Measurements from ENCODE around the gene DPYSL3.
"Not testable (repeated sequence)": the region's sequence is repeated elsewhere in the genome, so short reads cannot be mapped to it uniquely, and the experiment has no call there.

DPYSL3 gene

DNA sequence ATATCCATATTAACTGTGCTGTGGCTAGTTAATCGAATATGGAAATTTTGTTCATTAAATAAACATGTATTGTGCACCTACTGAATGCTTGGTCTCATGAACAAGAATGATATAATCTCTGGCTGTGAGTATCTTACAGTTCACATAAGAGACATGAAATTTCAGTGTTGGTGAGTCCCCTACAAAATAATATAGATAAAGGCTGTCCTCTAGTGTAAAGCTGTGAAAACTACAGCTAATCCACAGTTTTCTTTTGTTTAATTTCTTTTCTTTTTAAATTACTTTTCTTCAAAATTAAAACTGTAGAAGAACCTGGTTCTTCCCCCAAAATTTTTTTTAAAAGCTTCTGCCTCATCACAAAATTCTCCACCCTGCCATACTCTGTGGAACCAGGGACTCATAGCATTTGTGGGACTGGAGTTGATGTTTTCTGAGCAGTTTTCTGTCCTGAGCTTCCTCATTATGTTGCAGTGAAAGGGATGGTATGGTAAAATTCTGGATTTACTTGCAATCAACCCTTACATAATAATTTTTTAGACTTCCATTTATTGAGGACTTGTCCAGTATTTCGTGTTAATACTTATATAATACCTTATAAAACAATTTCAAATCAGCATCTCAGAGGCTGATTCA, 140.0 kb downstream of the DPYSL3 start:
- DNase-seq (ENCODE audit: low spot score), result peak; percentile 52

DNA sequence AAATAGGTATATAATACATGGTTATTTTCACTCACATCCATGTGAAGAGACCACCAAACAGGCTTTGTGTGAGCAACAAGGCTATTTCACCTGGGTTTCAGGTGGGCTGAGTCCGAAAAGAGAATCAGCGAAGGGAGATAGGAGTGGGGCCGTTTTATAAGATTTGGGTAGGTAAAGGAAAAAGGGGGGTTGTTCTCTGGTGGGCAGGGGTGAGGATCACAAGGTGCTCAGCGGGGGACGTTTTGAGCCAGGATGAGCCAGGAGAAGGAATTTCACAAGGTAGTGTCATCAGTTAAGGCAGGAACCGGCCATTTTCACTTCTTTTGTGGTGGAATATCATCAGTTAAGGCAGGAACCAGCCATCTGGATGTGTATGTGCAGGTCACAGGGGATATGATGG, 142.5 kb downstream of the DPYSL3 start:
- DNase-seq (ENCODE audit: low spot score), result not testable (repeated sequence)

DNA sequence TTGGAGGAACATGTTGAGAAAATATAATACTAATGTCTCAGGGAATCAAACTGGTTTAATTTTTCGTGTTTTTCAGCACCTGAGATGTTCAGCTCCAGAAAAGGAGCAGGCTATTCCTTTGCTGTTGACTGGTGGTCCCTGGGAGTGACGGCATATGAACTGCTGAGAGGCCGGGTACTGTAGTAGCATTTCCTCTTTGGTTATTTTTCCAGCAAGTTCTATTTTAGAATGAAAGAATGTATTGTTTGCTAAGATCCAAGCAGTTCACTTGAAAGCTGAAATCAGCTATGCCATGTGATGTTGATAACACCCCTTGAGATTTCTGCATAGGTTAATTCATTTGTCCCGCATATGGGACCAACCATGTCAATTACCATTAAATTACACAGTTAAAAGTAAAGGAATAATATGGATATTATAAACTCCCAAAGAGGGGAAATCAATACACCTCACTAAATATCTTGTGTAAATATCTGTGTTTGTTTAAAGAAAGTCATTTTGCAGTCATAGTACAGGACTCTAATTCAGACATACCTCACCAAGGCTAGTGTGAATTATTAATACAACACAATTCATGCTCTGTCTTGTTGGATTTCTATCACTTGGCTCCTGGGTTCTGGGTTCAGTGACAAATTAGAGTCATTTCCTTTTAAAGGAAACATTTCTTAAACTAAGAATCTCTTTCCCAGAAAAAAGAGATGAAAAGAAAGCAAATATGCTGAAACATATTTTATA, 148.3 kb downstream of the DPYSL3 start:
- no peak for DNase-seq (ENCODE audit: low spot score)

DNA sequence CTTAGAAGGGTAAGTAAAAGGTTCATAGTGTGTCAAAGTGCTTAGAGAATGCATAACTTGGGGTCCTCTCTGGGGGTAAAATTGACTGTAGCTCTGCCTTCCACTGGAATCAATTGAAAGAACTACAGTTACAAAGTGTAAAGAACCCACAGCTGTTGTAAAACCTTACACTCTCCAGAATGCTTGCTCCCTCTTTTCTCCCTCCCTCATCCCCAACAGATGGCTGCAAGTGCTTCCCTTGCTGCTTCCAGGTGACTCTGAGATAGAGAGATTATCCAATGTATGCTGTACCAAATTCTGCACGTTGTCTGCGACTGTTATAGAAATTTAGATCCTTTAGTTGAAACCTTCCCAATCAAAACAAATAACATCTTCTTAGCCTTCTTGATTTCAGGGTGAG, 149.1 kb downstream of the DPYSL3 start:
- no peak for DNase-seq (ENCODE audit: low spot score)

DNA sequence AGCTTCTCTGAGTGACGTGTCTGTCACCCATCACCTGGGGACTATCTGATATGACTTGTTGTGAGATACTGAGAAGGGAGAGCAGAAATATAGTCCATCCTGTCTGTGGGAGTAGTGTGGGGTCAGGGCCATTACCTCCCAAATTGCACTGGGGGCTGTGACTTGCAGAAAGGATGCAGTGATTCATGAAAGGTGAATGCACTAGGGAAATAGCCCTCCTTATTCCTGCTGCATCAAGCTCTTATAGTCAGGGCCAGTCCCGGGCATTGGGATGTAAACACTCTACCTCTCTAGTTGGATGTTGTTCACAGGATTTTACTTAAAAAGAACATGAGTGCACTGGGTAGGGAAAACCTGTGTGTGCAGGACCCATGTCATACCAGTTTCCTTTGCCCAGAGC, 150.3 kb downstream of the DPYSL3 start:
- DNase-seq (ENCODE audit: low spot score), result no peak

DNA sequence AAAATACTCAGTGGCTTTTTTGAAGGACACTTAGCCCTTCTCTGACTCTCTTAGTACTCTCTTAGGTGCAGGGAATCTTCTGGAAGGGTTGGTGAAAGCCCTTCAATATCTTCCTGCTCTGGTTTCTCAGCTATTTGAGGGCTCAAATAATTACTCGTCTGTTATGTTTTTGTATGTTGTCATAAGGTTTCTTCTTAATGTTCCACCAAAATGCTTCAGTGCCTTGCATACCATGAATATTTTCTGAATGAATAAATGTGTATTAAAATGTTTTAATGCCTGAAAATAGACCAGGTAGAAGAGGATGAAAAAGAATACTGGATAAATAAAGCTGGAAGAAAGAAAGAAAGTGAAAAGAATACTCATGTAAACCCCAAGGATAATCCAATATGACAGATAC, 150.8 kb downstream of the DPYSL3 start:
- DNase-seq (ENCODE audit: low spot score), result no peak

DNA sequence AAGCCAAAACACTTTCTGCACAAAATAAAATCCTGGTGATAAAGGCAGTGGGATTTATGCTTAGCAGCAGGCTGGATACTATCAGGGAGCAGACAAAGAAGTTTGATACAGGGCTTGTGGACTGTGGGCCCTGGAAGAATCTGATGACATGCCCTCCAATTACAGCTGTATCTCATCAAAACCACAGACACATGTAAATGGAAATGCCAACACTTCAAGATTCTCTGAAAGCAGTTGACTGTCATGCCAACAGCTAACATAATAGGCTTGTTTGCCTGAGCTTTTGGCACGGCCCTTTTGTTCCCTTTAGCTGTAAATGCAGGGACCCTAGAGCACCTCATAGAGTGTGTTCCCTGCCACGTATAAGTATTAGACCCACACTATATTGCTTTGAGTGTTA, 160.6 kb downstream of the DPYSL3 start:
- DNase-seq (ENCODE audit: low spot score), result no peak

DNA sequence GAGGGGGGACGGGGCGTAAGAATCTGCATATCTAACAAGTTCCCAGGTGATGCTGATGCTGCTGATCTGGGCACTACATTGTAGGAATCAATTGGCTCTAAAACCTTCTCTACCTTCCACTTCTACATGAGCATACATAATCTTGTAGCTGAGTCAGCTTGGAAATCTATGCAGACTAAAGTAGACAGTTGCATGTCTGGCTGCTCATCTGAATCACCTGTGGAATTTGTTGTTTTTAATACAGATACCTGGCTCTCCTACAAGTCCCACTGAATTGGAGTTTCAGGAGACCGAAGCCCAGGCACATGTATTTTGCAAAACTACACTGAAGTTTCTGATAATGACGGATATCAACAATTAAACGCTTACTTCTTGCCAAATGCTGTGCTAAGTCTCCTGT, 161.4 kb downstream of the DPYSL3 start:
- no peak for DNase-seq (ENCODE audit: low spot score)

DNA sequence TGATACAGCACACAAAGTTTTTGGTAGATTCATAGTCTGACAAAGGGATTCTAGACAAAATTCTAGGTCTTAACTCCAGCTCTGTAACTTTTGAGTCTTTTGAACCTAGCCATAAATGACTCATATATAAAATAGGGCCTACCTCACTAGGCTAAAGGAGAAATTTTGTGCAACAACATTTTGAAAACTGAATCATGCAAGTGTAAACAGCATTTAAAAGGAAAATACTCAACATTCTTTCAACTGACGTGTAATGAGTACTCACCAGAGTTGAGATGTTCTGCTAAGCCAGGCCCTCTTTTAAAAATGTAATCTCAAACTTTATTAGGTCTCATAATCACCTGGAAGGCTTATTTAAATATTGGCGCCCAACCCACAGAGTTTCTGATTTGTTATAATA, 161.8 kb downstream of the DPYSL3 start:
- no peak for DNase-seq (ENCODE audit: low spot score)

DNA sequence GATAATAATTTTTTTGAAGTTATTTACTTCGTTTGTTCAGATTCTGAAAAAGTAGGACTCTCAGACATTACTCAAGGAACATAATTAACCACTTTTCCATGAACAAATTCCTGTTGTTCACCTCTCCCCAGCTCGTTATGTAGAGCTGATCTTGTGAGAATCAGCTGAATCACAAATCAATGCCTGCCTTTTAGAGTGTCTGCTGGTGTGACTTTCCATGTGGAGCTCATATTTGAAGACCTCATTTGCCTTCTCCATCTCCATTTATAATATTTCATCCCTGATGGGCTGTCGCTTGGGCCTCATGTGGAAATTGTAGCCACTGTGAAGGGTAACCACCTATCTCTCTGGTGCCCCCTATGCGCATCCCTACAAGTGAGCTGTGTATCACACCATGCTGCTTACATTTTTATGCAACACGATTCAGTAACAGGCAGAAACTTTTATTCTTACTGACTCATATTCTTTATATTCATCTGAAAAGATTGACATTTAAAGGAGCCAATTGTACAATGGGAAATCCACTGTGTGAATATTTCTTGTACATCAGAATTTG, 163.8 kb downstream of the DPYSL3 start:
- DNase-seq (ENCODE audit: low spot score), result peak; percentile 4

DNA sequence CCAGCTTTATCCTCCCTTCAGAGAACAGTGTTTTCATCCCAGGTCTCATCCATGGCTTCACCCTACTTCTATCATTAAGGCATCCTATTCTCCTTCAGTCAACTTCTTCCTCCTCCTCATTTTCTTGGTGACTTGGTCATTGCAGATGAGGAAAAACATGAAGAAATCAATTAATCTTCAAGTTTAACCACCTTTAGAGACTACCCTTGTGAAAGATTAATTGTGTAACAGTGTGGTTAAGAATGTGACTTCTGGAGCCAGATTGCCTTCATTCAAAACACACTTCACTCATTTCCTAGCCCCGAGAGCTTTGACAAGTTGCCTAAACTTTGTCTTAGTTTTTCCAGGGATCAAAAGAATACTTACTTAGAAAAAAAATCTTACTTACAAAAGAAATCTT, 165.0 kb downstream of the DPYSL3 start:
- no peak for DNase-seq (ENCODE audit: low spot score)

DNA sequence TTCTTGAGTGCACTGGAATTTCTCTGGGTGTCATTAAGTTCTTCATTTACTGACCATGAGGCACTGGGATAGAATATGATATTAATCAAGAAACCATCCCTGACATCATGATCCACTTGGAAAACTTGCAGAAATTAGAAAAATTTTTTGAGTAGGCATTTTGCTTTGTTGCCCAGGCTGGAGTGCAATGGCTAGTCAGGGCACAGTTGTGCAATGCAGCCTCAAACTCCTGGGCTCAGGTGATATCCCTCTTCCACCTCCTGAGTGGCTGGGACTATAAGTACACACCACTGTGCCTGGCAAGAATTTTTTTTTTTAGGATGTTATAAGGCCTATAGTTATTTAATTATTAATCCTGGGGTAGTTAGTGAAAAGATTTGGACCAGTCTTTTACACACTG, 168.5 kb downstream of the DPYSL3 start:
- no peak for DNase-seq (ENCODE audit: low spot score)

DNA sequence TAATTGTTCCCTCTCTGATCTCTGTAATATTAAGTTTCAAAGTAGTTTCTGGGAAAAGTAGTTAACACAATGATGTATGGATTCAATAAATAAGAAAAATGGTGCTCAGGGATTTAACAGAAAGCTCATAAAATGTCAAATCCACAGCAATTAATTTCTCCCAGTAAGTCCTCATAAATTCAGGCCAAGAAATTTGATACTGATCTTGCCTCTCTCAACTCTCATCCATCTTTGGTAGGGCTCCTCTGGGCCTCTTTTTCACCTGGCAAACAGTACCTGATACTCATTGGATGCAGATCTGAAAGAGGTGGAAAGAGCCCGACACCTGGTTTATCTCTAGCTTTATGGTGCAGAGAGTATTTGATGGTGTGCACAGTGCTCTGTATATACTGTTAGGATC, 168.9 kb downstream of the DPYSL3 start:
- no peak for DNase-seq (ENCODE audit: low spot score)
